Panc1 (cell line): ENCODE results near the gene GRK2. TPM values are rescaled to one million over a fixed set of nuclear protein-coding genes. Genes with fewer than 3 reads are reported as not detected.

Source experiments
- ATAC-seq: fragments of 200-7000 bp; cut with Tn5 transposase; 2 replicates; pipeline ENCODE4 v1.9.1; 2020; ENCODE audit warnings: mild to moderate bottlenecking, moderate library complexity
- BruUV-seq: library from RNA; stranded (reverse); fragments of 400-500 nt; replicated peaks from 2 replicates; lab custom pipeline; 2021; lab: Mats Ljungman, UMichigan
- CTCF ChIA-PET: fragments of 300-600 bp; sonication (Branson Sonifier 250); formaldehyde crosslinking; loops from one replicate; lab custom pipeline; 2022; ENCODE audit warnings: antibody characterized with exemption; lab: Charles Lee
- POLR2A ChIA-PET: fragments of 300-600 bp; sonication (Branson Sonifier 250); formaldehyde crosslinking; loops from one replicate; lab custom pipeline; 2022; ENCODE audit warnings: antibody characterized with exemption; lab: Charles Lee
- DNase-seq: peaks from one replicate; pipeline ENCODE4 v3.0.0-alpha.2; 2010; ENCODE audit warnings: low read depth, low spot score
- H3K27ac ChIP-seq: 2 replicates; pipeline ENCODE4 v1.5.1; 2011; ENCODE audit warnings: mild to moderate bottlenecking, low read length, inconsistent platforms
- H3K27me3 ChIP-seq: fragments of 200-500 bp; sonication (Bioruptor generic); 2 replicates; pipeline ENCODE4 v1.6.0; 2014; ENCODE audit warnings: low read length, inconsistent platforms; ENCODE audit not compliant: control insufficient read depth, insufficient read depth
- H3K36me3 ChIP-seq: fragments of 200-500 bp; sonication (Bioruptor generic); 2 replicates; pipeline ENCODE4 v1.5.1; 2014; ENCODE audit warnings: inconsistent platforms, mild to moderate bottlenecking, low read length, moderate library complexity; ENCODE audit not compliant: control insufficient read depth, insufficient read depth
- H3K4me1 ChIP-seq: 2 replicates; pipeline ENCODE4 v1.5.1; 2011; ENCODE audit warnings: inconsistent platforms, mild to moderate bottlenecking, low read length, moderate library complexity; ENCODE audit not compliant: control insufficient read depth, insufficient read depth
- H3K4me3 ChIP-seq, 2 experiments: 2 replicates each; pipeline ENCODE4 v1.5.1; 2011 to 2012; ENCODE audit warnings: low read depth in 2 of 2, low read length in 2 of 2, mild to moderate bottlenecking in 2 of 2, inconsistent platforms in 1 of 2, moderate library complexity in 1 of 2
- H3K9me3 ChIP-seq: fragments of 200-500 bp; sonication (Bioruptor generic); 2 replicates; pipeline ENCODE4 v1.5.1; 2014; ENCODE audit warnings: low read depth, mild to moderate bottlenecking, inconsistent platforms, low read length, moderate library complexity; ENCODE audit not compliant: control insufficient read depth, insufficient read depth
- POLR2AphosphoS5 ChIP-seq: IDR thresholded peaks from 2 replicates; pipeline ENCODE4 v1.6.1; 2012; ENCODE audit warnings: mild to moderate bottlenecking, low read depth, low read length, moderate library complexity
- SIN3A ChIP-seq: IDR thresholded peaks from 2 replicates; pipeline ENCODE4 v1.6.1; 2012; ENCODE audit warnings: low read depth, mild to moderate bottlenecking, low read length, moderate library complexity, borderline replicate concordance; ENCODE audit not compliant: insufficient read depth
- TCF7L2 ChIP-seq: IDR thresholded peaks from 2 replicates; pipeline ENCODE4 v1.6.1; 2011; ENCODE audit warnings: mild to moderate bottlenecking, low read depth, low read length, inconsistent platforms
- in situ Hi-C: cut with HindIII; loops from 2 replicates; pipeline ENCODE4 v1.10.0; 2016; ENCODE audit warnings: low sequenced_read_pairs, low pct_unique_long_range_greater_than_20kb
- intact Hi-C: fragments of 100-400 bp; cut with micrococcal nuclease; formaldehyde crosslinking; loops from one replicate; pipeline ENCODE4 v1.10.0; 2022; ENCODE audit not compliant: unreplicated experiment
- total RNA-seq: library from RNA; stranded (reverse); gene quantifications from one replicate; pipeline ENCODE4 v1.2.1, GENCODE V29; 2021; ENCODE audit not compliant: unreplicated experiment
- TF ChIP-seq, protein P1 (sequence below), 2 experiments: IDR thresholded peaks; 2 replicates each; pipeline ENCODE4 v1.6.1; 2011 to 2012; ENCODE audit warnings: low read depth in 2 of 2, control low read depth in 1 of 2, low read length in 1 of 2, mild to moderate bottlenecking in 1 of 2, moderate library complexity in 1 of 2; ENCODE audit not compliant: insufficient read depth in 1 of 2
- TF ChIP-seq, protein P2 (sequence below): fragments of 450-650 bp; IDR thresholded peaks from 2 replicates; pipeline ENCODE4 v1.5.1; 2017; ENCODE audit warnings: mild to moderate bottlenecking

The GRK2 gene
- total RNA-seq, 1 experiment from 2014 or later, result 103 TPM

DNA sequence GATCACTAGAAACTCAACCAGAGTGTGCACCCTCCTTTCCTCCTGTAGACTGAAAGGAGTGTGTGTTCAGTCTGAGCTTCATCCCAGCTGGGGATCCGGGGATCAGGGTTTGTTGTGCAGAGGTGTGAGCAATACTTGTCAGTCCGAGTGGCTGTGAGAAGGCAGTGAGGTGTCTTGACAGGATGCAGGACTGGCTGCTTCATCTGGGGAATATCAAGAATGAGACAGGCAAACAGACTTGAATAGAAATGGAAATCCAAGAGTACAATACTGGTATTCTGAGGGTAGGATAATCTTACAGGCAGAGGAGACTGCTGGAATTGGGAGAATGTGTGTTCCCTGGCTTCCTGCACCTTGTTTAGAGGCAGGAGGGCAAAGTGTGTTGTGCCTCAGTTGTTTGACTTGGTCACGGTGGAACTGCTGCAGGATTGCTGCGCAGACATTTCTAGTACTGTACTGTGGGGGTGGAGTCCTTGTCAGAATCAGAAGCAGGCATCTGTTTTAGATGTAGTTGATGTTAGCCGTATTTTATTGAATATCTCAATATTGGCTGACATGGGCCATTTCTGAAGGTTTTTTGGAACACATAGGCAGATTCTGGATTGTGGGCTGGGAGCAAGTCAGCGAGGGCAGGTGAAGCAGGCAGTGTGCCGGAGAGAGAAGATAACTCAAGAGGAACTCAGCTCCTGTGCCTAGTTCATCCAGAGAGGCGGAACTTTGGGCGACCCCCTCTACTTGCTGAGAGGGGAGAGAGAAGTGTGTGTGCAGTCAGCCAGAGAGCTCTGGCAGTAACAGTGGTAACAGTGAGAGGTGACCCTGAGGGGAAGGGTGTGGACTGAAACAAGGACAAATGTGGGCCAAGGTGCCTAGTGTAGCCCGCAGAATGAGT, 27.1 kb upstream of the GRK2 start:
- peaks cover 33% of the 10 kb centered on the region for H3K4me1 ChIP-seq
- DNase-seq (no peak), ATAC-seq (peak; percentile 46)
- POLR2A ChIA-PET, result interaction anchor here (0.6 to 0.7 kb wide), 3 partner anchors 67 to 208 kb away, joined by 3 to 5 read pairs (median 4); no protein-coding TSS in a partner anchor
- peak overlapping the region; percentile 67 for H3K27ac ChIP-seq
- intact Hi-C loops, result no loop called here
- TF ChIP-seq, protein P1, sequence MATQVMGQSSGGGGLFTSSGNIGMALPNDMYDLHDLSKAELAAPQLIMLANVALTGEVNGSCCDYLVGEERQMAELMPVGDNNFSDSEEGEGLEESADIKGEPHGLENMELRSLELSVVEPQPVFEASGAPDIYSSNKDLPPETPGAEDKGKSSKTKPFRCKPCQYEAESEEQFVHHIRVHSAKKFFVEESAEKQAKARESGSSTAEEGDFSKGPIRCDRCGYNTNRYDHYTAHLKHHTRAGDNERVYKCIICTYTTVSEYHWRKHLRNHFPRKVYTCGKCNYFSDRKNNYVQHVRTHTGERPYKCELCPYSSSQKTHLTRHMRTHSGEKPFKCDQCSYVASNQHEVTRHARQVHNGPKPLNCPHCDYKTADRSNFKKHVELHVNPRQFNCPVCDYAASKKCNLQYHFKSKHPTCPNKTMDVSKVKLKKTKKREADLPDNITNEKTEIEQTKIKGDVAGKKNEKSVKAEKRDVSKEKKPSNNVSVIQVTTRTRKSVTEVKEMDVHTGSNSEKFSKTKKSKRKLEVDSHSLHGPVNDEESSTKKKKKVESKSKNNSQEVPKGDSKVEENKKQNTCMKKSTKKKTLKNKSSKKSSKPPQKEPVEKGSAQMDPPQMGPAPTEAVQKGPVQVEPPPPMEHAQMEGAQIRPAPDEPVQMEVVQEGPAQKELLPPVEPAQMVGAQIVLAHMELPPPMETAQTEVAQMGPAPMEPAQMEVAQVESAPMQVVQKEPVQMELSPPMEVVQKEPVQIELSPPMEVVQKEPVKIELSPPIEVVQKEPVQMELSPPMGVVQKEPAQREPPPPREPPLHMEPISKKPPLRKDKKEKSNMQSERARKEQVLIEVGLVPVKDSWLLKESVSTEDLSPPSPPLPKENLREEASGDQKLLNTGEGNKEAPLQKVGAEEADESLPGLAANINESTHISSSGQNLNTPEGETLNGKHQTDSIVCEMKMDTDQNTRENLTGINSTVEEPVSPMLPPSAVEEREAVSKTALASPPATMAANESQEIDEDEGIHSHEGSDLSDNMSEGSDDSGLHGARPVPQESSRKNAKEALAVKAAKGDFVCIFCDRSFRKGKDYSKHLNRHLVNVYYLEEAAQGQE (IDR thresholded peaks at IDR 0.05; ENCODE audit: insufficient read depth in 1 of 2, low read depth in 2 of 2, low read length in 1 of 2), result no peak
- TF ChIP-seq POLR2AphosphoS5, result no peak
- TF ChIP-seq SIN3A, result no peak
- TF ChIP-seq, protein P2, sequence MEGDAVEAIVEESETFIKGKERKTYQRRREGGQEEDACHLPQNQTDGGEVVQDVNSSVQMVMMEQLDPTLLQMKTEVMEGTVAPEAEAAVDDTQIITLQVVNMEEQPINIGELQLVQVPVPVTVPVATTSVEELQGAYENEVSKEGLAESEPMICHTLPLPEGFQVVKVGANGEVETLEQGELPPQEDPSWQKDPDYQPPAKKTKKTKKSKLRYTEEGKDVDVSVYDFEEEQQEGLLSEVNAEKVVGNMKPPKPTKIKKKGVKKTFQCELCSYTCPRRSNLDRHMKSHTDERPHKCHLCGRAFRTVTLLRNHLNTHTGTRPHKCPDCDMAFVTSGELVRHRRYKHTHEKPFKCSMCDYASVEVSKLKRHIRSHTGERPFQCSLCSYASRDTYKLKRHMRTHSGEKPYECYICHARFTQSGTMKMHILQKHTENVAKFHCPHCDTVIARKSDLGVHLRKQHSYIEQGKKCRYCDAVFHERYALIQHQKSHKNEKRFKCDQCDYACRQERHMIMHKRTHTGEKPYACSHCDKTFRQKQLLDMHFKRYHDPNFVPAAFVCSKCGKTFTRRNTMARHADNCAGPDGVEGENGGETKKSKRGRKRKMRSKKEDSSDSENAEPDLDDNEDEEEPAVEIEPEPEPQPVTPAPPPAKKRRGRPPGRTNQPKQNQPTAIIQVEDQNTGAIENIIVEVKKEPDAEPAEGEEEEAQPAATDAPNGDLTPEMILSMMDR, result no peak
- TF ChIP-seq TCF7L2, result no peak; the same call in 1 of the 2 replicates
- H3K36me3 ChIP-seq, result peaks cover 5% of the 10 kb centered on the region
- in situ Hi-C loops, result loop anchor here (10.0 kb wide), 1 partner anchor 74 kb away; no protein-coding TSS in a partner anchor
- no peaks in the 10 kb centered on the region for H3K9me3 ChIP-seq
- no TSS peak for BruUV-seq
- CTCF ChIA-PET, result interaction anchor here (0.6 to 1.0 kb wide), 5 partner anchors 15 to 184 kb away, joined by 3 to 5 read pairs (median 3); no protein-coding TSS in a partner anchor
- no peaks in the 10 kb centered on the region for H3K27me3 ChIP-seq
- peak overlapping the region; percentile 76 to 98 for H3K4me3 ChIP-seq

DNA sequence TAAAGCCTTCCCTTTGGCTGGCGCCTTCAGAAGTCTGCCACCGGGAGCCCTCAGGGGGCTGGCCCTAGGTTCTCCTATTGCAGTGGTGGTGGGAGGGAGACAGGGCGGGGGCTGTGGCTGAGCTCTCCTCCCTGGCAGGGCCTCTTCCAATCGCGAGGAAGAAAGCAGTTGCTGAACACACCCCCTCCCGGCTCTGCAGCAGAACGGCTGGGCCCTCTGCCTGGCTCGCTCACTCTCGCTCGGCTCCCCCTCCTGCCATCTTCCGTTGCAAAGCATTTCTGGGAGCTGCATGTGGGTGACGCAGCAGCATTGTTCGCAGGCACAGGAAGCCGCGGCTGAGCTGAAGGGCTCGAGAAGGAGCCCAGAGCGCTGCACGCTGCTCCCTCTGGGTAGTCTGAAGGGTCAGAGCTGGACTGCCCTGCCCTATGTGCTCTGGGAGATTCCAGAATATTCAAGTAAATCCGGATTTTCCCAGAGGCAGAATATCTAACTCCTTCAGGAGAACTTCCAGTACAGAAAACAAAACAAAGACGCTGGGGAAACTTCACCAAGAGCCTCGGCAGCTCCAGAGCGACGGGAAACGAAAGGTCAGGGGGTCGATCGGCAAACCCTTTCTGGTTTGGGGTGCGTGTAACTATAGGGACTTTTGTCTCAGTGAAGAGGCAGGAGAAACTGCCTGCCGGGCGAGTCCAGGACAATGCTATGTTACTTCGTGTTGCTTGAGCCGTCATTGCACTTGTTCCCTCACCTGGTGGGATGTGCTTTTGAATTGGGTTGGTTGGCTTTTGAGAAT, 26.3 kb upstream of the GRK2 start:
- in situ Hi-C loops, result loop anchor here (10.0 kb wide), 1 partner anchor 75 kb away; no protein-coding TSS in a partner anchor
- peak overlapping the region; percentile 95 for H3K27ac ChIP-seq
- no peaks in the 10 kb centered on the region for H3K9me3 ChIP-seq
- no peaks in the 10 kb centered on the region for H3K27me3 ChIP-seq
- peaks cover 33% of the 10 kb centered on the region for H3K4me1 ChIP-seq
- ChIA-PET POLR2A (interaction anchor here (0.6 to 0.7 kb wide), 4 partner anchors 77 to 979 kb away, joined by 4 to 6 read pairs (median 6); no protein-coding TSS in a partner anchor), CTCF (interaction anchor here (0.6 to 1.0 kb wide), 6 partner anchors 22 to 1473 kb away, joined by 3 to 5 read pairs (median 4); no protein-coding TSS in a partner anchor)
- no TSS peak for BruUV-seq
- ATAC-seq (peak; percentile 98), DNase-seq (peak; percentile 92)
- H3K36me3 ChIP-seq, result peaks cover 10% of the 10 kb centered on the region
- peak overlapping the region; percentile 76 to 98 for H3K4me3 ChIP-seq
- intact Hi-C loops, result no loop called here
- TF ChIP-seq TCF7L2, result peak; percentile 54
- peak; percentile 90 for TF ChIP-seq SIN3A
- TF ChIP-seq, protein P2, result no peak
- TF ChIP-seq, protein P1 (IDR thresholded peaks at IDR 0.05; ENCODE audit: insufficient read depth in 1 of 2, low read depth in 2 of 2, low read length in 1 of 2), result peak; percentile 43 to 69; a peak in 2 of 4 replicates
- TF ChIP-seq POLR2AphosphoS5, result peak; percentile 97
